Activated CD8-positive, alpha-beta T cell treated with anti-CD3 and anti-CD28 coated beads for 36 hours (primary cell): ENCODE data around the gene FTH1. TPM values are rescaled to one million over a fixed set of nuclear protein-coding genes. Genes with fewer than 3 reads are reported as not detected.

Experiments used
- ATAC-seq: fragments of 200-7000 bp; cut with Tn5 transposase; one replicate; pipeline ENCODE4 v1.10.0; 2021; ENCODE audit warnings: mild to moderate bottlenecking, moderate library complexity
- CTCF ChIA-PET: fragments of 350-600 bp; sonication (Branson Sonifier 250); formaldehyde crosslinking; loops from one replicate; lab custom pipeline; 2021; ENCODE audit warnings: antibody characterized with exemption; lab: Charles Lee
- POLR2A ChIA-PET: fragments of 350-600 bp; sonication (Branson Sonifier 250); formaldehyde crosslinking; loops from one replicate; lab custom pipeline; 2021; ENCODE audit warnings: antibody characterized with exemption; lab: Charles Lee
- DNase-seq: peaks from one replicate; pipeline ENCODE4 v3.0.0-alpha.2; 2020
- H3K27ac Mint-ChIP-seq: one replicate; pipeline ENCODE4 v1.8.0; 2021; ENCODE audit warnings: mild to moderate bottlenecking, mixed read lengths
- H3K27me3 Mint-ChIP-seq: one replicate; pipeline ENCODE4 v1.8.0; 2021; ENCODE audit warnings: mixed read lengths
- H3K36me3 Mint-ChIP-seq: one replicate; pipeline ENCODE4 v1.8.0; 2021; ENCODE audit warnings: low read depth, mixed read lengths
- H3K4me1 Mint-ChIP-seq: one replicate; pipeline ENCODE4 v1.8.0; 2021; ENCODE audit warnings: low read depth, mixed read lengths
- H3K4me3 Mint-ChIP-seq: one replicate; pipeline ENCODE4 v1.8.0; 2021; ENCODE audit warnings: mild to moderate bottlenecking, moderate library complexity, mixed read lengths
- H3K9me3 Mint-ChIP-seq: one replicate; pipeline ENCODE4 v1.8.0; 2021; ENCODE audit warnings: mixed read lengths
- intact Hi-C: fragments of 100-400 bp; cut with micrococcal nuclease; formaldehyde crosslinking; loops from one replicate; pipeline ENCODE4 v1.10.0; 2022
- total RNA-seq, 2 experiments: library from RNA; stranded (reverse); gene quantifications; one replicate each; pipeline ENCODE4 v1.2.3, GENCODE V29; 2021
- TF ChIP-seq, protein P1 (sequence below): fragments of 200-600 bp; IDR thresholded peaks from one replicate; pipeline ENCODE4 v1.8.0; 2022; ENCODE audit warnings: antibody characterized with exemption, mild to moderate bottlenecking

Gene FTH1
- total RNA-seq, 2 experiments from 2014 or later, result 700 to 729 TPM

- Mint-ChIP-seq H3K36me3 (no peaks in the 10 kb centered on the region), H3K9me3 (no peaks in the 10 kb centered on the region), H3K27ac (no peak overlapping the region), H3K4me3 (peak overlapping the region; percentile 61), H3K4me1 (peaks cover 4% of the 10 kb centered on the region), H3K27me3 (peaks cover 49% of the 10 kb centered on the region)
- ATAC-seq (no peak), DNase-seq (no peak)
- TF ChIP-seq, protein P1, sequence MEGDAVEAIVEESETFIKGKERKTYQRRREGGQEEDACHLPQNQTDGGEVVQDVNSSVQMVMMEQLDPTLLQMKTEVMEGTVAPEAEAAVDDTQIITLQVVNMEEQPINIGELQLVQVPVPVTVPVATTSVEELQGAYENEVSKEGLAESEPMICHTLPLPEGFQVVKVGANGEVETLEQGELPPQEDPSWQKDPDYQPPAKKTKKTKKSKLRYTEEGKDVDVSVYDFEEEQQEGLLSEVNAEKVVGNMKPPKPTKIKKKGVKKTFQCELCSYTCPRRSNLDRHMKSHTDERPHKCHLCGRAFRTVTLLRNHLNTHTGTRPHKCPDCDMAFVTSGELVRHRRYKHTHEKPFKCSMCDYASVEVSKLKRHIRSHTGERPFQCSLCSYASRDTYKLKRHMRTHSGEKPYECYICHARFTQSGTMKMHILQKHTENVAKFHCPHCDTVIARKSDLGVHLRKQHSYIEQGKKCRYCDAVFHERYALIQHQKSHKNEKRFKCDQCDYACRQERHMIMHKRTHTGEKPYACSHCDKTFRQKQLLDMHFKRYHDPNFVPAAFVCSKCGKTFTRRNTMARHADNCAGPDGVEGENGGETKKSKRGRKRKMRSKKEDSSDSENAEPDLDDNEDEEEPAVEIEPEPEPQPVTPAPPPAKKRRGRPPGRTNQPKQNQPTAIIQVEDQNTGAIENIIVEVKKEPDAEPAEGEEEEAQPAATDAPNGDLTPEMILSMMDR, result no peak
- POLR2A ChIA-PET, result no interaction called here
- intact Hi-C loops, result no loop called here
- CTCF ChIA-PET, result no interaction called here
Measured at GRCh38 chr11:61918251-61918937, 49.0 kb downstream of the FTH1 start.

GRCh38 chr11:61917334-61918109 is 49.9 kb downstream of the FTH1 start, which contains the start of gene RAB3IL1:
TSS of gene RAB3IL1 (minus strand) at chr11:61917566. CDS start at chr11:61917367, 199 bp downstream.
- CTCF ChIA-PET, result interaction anchor here (1.8 kb wide), 1 partner anchor 18 kb away, joined by 6 read pairs; no protein-coding TSS in a partner anchor
- peak; percentile 27 for DNase-seq
- intact Hi-C loops, result no loop called here
- peaks cover 4% of the 10 kb centered on the region for H3K4me1 Mint-ChIP-seq
- H3K27ac Mint-ChIP-seq, result no peak within 1 kb of the TSS
- peak; percentile 56 for ATAC-seq
- H3K36me3 Mint-ChIP-seq, result no peaks in the 10 kb centered on the region
- H3K27me3 Mint-ChIP-seq, result peaks cover 51% of the 10 kb centered on the region
- peak within 1 kb of the TSS; percentile 61 for H3K4me3 Mint-ChIP-seq
- TF ChIP-seq, protein P1, result no peak
- POLR2A ChIA-PET, result no interaction called here
- H3K9me3 Mint-ChIP-seq, result no peaks in the 10 kb centered on the region

- DNase-seq (no peak), ATAC-seq (peak; percentile 11)
- H3K4me3 Mint-ChIP-seq, result peak overlapping the region; percentile 47
- peaks cover 4% of the 10 kb centered on the region for H3K4me1 Mint-ChIP-seq
- POLR2A ChIA-PET, result no interaction called here
- CTCF ChIA-PET, result interaction anchor here (1.8 to 2.4 kb wide), 2 partner anchors 17 to 31 kb away, joined by 6 to 9 read pairs; no protein-coding TSS in a partner anchor
- H3K27ac Mint-ChIP-seq, result no peak overlapping the region
- intact Hi-C loops, result no loop called here
- TF ChIP-seq, protein P1, result no peak
- H3K9me3 Mint-ChIP-seq, result no peaks in the 10 kb centered on the region
- H3K36me3 Mint-ChIP-seq, result no peaks in the 10 kb centered on the region
- H3K27me3 Mint-ChIP-seq, result peaks cover 52% of the 10 kb centered on the region
Measured at GRCh38 chr11:61916737-61917333, 50.6 kb downstream of the FTH1 start.

- intact Hi-C loops, result no loop called here
- H3K9me3 Mint-ChIP-seq, result no peaks in the 10 kb centered on the region
- peaks cover 40% of the 10 kb centered on the region for H3K27me3 Mint-ChIP-seq
- POLR2A ChIA-PET, result no interaction called here
- no peaks in the 10 kb centered on the region for H3K36me3 Mint-ChIP-seq
- ATAC-seq (no peak), DNase-seq (no peak)
- CTCF ChIA-PET, result interaction anchor here (1.3 to 3.1 kb wide), 4 partner anchors 16 to 193 kb away, joined by 4 to 18 read pairs (median 8); no protein-coding TSS in a partner anchor
- peaks cover 4% of the 10 kb centered on the region for H3K4me1 Mint-ChIP-seq
- TF ChIP-seq, protein P1, result no peak
- H3K4me3 Mint-ChIP-seq, result no peak overlapping the region
- H3K27ac Mint-ChIP-seq, result no peak overlapping the region
Measured at GRCh38 chr11:61914471-61915171, 52.8 kb downstream of the FTH1 start.

Other genes with a start within 250 kb of the FTH1 start
- gene MYRF, start 215.0 kb downstream of the FTH1 start, total RNA-seq, result 1 to 10 TPM in 1 of 2 experiments, under 1 TPM in 1; 0.97 to 1.6 TPM
- 100 to 1,000 TPM; 162 to 170 TPM for gene TMEM258, start 175.0 kb downstream of the FTH1 start, total RNA-seq
- 100 to 1,000 TPM; 109 to 114 TPM for gene FEN1, start 174.7 kb downstream of the FTH1 start, total RNA-seq
- 10 to 100 TPM; 33.9 to 34.4 TPM for gene FADS1, start 150.6 kb downstream of the FTH1 start, total RNA-seq
- gene FADS2, start 139.3 kb downstream of the FTH1 start, total RNA-seq, result 100 to 1,000 TPM; 131 to 134 TPM
- gene FADS3, start 76.1 kb downstream of the FTH1 start, total RNA-seq, result 10 to 100 TPM; 10.3 to 13.9 TPM
- gene RAB3IL1, start 50.1 kb downstream of the FTH1 start, total RNA-seq, result not detected
- gene BEST1, start 17.3 kb downstream of the FTH1 start, total RNA-seq, result under 1 TPM; 0.61 to 0.83 TPM
- gene INCENP, start 156.4 kb upstream of the FTH1 start, total RNA-seq, result 100 to 1,000 TPM; 126 to 130 TPM
- gene SCGB1D1, start 222.6 kb upstream of the FTH1 start, total RNA-seq, result not detected
- not detected for gene SCGB2A1, start 241.0 kb upstream of the FTH1 start, total RNA-seq